ENCODE results near the gene KMO.

GRCh38 chr1:241607497-241607896, 75.3 kb downstream of the KMO start:
- TF ChIP-seq CTCF (conservative IDR thresholded peaks at IDR 0.05) (no peak), EZH2 (IDR thresholded peaks at IDR 0.05; ENCODE audit: low read depth) (no peak)
